Stimulated activated CD4-positive, alpha-beta T cell treated with anti-CD3 and anti-CD28 coated beads, Interleukin-1b, Interleukin-23, amount 100 ng/mL, for 1 hour (primary cell): Measurements from ENCODE around the gene SRGAP1.

Experiments
- DNase-seq, 2 donors: peaks; one replicate each; pipeline ENCODE4 v3.0.0-alpha.2; 2020; ENCODE audit warnings: low read depth in 2 of 2

Gene SRGAP1

DNA sequence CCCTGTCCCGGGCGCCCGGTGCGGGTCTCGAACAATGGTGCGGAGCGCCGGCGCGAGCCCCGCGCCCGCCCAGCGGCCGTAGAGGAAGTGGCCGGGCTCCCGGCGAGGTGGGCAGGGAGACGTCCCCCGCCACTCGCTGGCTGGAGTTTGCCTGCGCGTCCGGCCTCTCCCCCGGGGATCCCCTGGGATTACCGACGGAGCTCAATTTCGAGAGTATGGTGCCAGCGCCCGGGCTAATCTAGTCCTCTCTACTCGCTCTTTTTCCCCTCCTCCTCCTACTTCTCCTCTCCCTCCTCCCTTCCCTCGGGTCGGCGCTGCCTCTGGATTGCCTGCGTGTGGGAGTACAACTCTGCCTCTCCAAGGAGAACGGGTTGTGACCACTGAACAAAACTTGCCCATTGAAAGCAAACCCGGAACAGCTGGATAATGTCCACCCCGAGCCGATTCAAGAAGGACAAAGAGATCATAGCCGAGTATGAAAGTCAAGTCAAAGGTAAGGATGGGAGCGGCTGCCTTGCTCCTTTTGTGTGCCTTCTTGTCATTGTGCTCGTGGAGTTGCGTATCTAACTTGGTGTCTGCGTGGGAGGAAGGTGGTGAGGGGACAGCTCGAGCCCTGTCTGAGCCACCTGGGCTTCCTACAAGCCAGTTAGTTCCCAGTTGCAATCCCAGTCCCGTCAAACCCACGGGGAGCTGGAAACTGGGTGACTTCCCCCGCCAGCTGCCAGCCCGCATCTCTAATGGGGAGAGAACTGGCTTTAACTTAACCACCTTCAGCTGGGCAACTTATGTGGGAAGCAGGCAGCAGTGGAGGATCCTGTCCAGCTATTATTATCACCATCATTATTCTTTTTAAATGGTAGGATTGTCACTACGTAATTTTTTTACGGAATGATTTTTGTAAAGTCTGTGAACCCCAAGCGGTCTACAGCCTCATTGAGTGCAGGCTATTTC is at the start of gene SRGAP1:
TSS of gene SRGAP1 (plus strand) at position 310 of the 951 bp plus-strand sequence. CDS start at position 427, 117 bp downstream.
- no peak for DNase-seq

DNA sequence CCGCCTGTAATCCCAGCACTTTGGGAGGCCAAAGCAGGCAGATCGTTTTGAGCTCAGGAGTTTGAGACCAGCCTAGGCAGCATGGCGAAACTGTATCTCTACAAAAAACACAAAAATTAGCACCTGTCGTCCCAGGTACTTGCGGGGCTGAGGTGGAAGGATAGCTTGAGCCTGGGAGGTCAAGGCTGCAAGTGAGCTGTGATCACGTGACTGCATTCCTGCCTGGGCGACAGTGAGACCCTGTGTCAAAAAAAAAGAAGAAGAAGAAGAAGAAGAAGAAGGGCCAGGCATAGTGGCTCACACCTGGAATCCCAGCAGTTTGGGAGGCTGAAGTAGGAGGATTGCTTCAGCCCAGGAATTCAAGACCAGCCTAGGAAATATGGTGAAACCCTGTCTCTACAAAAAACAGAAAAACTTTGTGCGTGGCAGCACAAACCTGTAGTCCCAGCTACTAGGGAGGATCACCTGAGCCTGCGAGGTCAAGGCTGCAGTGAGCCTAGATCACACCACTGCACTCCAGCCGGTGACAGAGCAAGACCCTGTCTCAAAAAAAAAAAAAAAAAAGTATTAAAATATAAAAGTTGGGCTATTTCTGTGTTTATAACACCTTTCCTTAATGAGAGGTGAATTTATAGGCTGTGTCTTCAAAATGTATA is 49.3 kb upstream of the SRGAP1 start:
- no peak for DNase-seq

DNA sequence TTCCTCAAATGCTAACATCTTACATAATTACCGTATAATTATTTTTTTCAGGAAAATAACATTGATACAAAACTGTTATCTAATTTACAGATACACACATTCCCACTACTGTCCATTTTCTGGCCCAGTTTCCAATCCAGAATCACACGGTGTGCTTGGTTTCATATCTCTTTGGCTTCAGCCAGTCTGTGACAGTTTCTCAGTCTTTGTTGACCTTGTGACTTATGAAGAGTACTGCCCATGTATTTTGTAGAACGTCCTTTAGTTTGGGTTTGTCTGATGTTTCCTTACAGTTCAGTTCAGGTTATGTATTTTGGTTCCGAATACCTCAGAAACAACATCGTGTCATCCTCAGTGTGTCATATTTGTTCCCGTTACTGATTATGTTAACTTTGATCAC is 48.6 kb upstream of the SRGAP1 start:
- DNase-seq, result no peak

GRCh38 chr12:63802012-63802608 is 42.4 kb upstream of the SRGAP1 start:
- DNase-seq, result no peak

- DNase-seq, result no peak
Measured at GRCh38 chr12:63804746-63805145, 39.8 kb upstream of the SRGAP1 start.

GRCh38 chr12:63805704-63806672 is 38.5 kb upstream of the SRGAP1 start:
- DNase-seq, result no peak

- no peak for DNase-seq
Measured at GRCh38 chr12:63808631-63809030, 35.9 kb upstream of the SRGAP1 start.

DNA sequence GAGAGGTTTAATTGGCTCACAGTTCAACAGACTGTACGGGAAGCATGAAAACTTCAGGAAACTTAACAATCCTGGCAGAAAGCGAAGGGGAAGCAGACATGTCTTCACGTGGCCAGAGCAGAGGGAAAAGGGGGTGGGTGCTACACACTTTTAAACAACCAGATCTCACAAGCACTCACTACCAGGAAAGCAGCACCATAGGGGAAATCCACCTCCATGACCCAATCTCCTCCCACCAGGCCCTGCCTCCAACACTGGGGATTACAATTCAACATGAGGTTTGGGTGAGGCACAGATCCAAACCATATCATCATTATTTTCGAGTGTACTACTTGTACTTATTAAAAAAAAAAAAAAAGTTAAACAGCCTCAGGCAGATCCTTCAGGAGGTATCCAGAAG is 34.9 kb upstream of the SRGAP1 start:
- DNase-seq, result no peak

- no peak for DNase-seq
Measured at GRCh38 chr12:63811334-63811733, 33.2 kb upstream of the SRGAP1 start.

- DNase-seq, result no peak
Measured at GRCh38 chr12:63811755-63812154, 32.7 kb upstream of the SRGAP1 start.

DNA sequence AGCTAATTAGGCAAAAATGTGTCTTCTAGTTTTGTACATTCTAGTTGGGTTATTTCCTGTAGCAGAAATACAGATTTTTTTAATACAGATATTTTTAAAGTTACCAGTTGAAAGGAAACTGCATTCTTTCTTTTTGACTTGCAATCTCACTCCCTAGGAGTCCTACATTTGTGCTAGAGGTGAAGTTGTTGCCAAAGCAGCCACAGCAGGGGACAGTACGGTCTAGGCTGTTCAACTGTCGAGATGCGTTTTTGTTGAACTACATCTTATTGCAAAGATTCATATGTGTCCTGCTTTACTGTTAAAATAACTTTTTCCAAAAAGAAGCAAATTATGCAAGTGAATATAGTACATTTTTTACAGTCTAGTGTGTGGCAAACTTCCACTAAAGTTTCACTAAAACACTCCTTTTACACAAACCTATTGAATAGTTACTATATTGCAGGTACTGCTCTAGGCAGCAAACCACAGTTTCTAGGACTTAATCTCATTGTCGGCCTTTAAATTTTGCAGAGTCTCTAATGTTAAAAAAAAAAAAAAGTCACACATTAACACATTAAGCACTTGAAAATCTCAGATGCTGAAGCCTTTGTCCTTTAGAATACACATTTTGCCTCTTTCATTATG is 30.2 kb upstream of the SRGAP1 start:
- no peak for DNase-seq

DNA sequence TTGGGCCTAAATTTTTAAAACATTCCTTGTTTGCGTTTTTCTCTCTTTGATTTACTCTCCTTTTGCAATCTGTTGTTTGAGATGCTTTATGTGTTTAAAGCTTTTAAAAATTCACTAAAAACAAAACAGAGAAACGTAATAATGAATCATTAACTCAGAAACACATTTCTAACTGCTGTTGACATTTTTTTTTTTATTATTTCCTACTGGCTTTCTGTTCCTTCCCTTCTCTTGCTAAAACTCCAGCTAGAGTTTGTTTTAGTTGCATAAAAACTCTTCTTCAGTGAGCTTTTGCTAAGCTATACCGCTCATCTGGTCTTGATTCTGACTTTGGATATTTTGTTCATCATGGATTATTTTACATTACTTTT is 29.0 kb upstream of the SRGAP1 start:
- no peak for DNase-seq

GRCh38 chr12:63816031-63816430 is 28.5 kb upstream of the SRGAP1 start:
- no peak for DNase-seq

- DNase-seq, result no peak
Measured at GRCh38 chr12:63820427-63820826, 24.1 kb upstream of the SRGAP1 start.

- DNase-seq, result no peak
Measured at GRCh38 chr12:63821781-63822251, 22.7 kb upstream of the SRGAP1 start.

DNA sequence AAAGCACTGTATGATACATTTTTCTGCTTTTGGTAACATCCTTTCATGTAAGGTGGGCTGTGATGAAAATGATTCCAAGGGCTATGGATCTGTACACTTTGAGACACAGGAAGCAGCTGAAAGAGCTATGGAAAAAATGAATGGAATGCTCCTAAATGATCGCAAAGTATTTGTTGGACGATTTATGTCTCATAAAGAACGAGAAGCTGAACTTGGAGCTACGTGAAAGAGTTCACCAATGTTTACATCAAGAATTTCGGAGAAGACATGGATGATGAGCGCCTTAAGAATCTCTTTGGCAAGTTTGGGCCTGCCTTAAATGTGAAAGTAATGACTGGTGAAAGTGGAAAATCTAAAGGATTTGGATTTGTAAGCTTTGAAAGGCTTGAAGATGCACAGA is 22.1 kb upstream of the SRGAP1 start:
- DNase-seq, result no peak

- no peak for DNase-seq
Measured at GRCh38 chr12:63823040-63823439, 21.5 kb upstream of the SRGAP1 start.

DNA sequence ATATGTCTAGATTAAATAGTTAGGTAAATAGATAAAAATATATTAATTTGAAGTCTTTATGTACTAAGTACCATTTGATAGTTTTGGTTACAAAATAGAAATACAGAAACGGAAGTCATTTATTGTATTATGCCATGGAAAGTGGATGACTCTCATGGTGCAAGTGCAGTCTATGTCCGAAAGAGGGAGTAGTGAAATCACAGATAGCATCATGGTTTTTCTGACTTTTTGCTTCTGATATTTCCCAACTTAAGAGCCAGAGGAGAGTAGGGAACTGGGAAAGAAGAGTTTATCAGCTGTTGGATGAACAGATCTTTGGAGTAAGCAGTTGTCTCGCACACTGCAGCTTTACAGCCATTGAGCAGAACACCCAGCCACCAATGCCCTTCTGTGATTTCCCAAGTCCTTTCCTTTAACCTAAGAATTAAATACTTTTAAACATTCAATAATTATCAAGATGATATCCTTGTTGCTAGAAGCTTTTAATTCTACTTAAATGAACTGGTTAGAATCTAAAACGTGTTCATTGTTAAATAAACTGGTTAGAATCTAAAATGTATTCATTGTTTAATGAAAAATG is 18.4 kb upstream of the SRGAP1 start:
- DNase-seq, result no peak

- DNase-seq, result no peak
Measured at GRCh38 chr12:63828867-63829266, 15.6 kb upstream of the SRGAP1 start.

DNA sequence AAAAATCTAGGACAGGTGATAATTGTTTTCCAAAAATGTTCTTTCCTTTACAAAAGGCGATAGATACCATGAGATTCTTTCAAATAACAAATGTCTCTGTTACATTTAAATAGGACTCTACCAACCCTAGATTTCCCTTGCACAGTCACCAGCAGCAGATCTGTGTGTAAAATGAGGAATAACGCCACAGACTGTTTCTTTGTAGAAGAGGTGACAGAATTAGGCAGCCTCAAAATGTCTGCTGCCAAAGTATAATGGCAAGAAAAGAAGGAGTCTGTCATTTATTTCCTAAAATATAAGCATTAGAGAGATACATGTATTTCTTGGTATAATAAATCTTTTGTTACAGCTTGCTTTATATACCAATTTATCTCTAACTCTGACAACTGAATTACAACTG is 8.5 kb upstream of the SRGAP1 start:
- DNase-seq, result no peak

GRCh38 chr12:63836936-63837335 is 7.6 kb upstream of the SRGAP1 start:
- DNase-seq, result no peak
